Epithelial cell of prostate (primary cell): ENCODE measurements around the gene FUNDC2.

Experiments
- DNase-seq: peaks from one replicate; pipeline ENCODE4 v3.0.0-alpha.2; 2011; ENCODE audit warnings: low read depth, low spot score
- H3K27ac ChIP-seq: fragments of 450-650 bp; 2 replicates; pipeline ENCODE4 v1.5.1; 2017; ENCODE audit warnings: mild to moderate bottlenecking

FUNDC2 gene

DNA sequence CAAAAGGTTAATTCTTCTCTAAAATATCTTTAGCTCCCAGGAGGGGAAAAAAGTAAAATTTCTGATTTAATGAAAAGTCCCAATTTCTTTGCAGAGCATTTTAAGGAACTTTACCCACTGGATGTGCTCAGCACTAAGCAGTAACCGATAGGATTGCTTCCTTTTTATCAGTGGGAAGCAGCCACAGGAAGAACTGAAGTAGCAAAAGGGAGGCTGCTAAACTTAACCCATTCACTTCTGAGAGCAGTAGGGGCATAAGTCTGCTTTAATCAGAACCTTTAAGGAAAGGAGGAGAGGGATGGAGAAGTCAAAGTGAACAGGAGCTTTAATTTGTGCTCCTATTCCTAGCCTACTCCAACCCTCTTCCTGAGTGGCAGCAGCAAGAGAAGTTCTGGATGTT lies 4.1 kb upstream of the FUNDC2 start, which contains the start of gene F8:
TSS of gene F8 (minus strand) at position 139 of the 400 bp plus-strand sequence. CDS start 171 bp downstream, outside the sequence.
- no peak within 1 kb of the TSS for H3K27ac ChIP-seq
- DNase-seq, result no peak

DNA sequence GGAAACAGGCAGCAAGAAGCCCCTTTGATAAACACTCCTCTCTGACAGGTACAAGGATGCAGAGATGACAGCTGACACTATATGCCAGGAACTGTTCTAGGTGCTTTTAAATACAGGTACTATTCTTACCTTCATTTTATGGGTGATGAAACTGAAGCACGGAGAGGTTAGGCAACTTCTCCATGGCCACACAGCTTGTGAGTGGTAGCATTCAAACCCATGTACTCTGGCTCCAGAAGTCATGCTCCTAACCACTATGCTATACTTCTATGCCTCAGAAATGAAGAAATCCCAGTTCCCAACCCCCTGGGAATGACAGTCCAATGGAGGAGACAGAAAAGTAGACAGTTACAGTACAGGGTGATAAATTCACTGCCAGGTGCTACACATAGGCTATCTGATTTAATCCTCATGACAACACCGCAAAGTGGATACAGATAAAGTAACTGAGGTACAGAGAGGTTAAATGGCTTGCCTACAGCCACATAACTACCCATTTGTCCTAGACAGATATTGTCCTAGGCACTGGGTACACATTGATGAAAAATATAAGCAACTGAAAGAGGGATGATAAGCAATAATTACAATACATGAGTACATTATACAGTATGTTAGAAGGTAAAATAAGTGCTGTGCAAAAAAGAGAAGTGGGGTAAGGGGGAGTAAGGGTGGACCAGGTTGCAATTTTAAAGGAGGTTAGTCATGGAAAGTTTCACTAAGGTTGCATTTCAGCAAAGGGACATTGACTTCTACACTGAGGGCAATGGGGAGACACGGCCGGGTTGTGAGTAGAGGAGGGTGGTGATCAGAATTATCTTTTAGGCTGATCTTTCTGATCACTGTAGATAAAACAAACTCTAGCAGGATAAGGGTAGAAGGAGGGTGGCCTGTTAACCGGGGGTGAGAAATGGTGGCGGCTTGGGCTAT lies 2.5 kb upstream of the FUNDC2 start:
- H3K27ac ChIP-seq, result no peak overlapping the region
- DNase-seq, result no peak

DNA sequence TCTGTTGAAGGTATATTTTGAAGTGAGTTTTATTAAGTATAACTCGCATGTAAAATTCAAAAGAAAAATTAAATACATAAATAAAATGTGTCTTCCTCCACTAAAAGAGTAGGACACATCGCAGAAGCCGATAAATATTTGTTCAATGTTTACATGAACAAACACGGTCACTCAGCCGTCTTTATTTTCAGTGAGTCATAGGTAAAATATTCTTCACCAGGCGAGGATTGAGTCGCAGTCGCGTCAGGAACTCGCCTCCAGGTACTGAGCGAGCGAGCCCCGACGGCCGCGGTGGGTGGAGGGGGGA lies 271 bp upstream of the FUNDC2 start:
- H3K27ac ChIP-seq, result peak overlapping the region; percentile 91
- DNase-seq, result no peak

DNA sequence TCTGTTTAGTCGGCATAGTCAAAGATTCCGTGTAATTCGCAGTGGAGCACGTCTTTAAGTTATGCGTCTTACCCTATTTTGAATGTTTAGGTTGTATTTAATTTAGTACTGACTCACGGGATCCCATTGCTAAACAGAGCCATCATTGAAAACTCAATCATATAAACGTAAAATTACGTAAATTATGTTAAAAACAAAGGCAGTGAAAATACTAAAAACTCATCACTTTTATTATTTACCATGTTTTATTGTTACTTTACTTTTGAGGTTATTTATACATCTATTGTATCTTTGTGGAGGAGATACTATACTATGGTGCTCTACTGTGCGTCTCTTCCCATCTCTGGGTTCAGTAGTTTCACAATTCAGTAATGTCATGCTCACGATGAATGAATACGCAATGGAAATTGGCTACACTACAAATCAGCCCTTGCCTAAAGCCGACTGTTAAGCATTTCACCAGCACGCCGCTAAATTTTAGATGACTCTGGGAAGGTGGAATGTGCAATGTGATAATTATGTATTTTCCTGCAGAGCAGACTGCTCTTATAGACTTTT lies 944 bp downstream of the FUNDC2 start:
- peak overlapping the region; percentile 91 for H3K27ac ChIP-seq
- no peak for DNase-seq

DNA sequence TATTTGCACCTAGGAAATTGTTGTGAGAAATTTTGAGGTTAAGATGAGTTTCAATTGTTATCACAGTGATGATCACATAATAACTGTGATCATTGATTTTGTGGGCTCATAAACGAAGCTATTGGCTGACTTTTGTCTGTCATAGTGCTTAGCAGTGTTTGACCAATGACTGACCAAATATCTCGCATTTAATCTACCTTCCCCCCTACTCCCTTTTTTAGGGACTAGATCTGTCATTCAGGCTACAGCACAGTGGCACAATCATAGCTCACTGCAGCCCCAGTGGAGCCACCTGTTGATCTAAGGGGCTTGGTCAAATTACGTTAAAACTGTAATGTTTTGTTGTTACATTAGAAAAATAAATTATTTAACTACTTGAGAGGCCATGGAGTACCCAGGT lies 1.5 kb downstream of the FUNDC2 start:
- no peak for DNase-seq

GRCh38 chrX:155028877-155029291 lies 2.2 kb downstream of the FUNDC2 start:
- no peak overlapping the region for H3K27ac ChIP-seq
- no peak for DNase-seq

More for the DNA sequence above, 1.5 kb downstream of the FUNDC2 start:
- peak overlapping the region; percentile 91 for H3K27ac ChIP-seq

DNA sequence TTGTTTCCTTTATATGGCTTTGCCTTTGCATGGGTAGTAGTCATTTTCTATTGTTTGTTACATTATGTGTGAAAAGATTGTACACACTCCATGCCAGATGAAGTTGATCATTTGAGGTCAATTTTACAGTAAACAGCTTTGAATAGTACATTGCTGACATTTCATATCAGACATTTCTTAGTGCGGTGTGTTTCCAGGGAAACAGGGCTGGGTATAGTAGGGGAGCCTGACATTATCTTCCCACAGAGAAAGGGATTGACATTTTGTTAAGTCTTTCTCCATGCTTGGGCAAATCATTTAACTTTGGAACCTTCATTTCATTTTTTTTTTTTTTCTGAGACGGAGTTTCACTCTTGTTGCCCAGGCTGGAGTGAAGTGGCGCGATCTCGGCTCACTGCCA lies 5.0 kb downstream of the FUNDC2 start:
- no peak for DNase-seq
- H3K27ac ChIP-seq, result no peak overlapping the region

- no peak for DNase-seq
- H3K27ac ChIP-seq, result no peak overlapping the region
Measured at GRCh38 chrX:155035688-155036087, 9.0 kb downstream of the FUNDC2 start.

- no peak overlapping the region for H3K27ac ChIP-seq
- no peak for DNase-seq
Measured at GRCh38 chrX:155046129-155046810, 19.6 kb downstream of the FUNDC2 start.

GRCh38 chrX:155046811-155047528 lies 20.3 kb downstream of the FUNDC2 start:
- no peak for DNase-seq
- H3K27ac ChIP-seq, result no peak overlapping the region

GRCh38 chrX:155048977-155049619 lies 22.5 kb downstream of the FUNDC2 start:
- DNase-seq, result no peak
- no peak overlapping the region for H3K27ac ChIP-seq

- H3K27ac ChIP-seq, result no peak overlapping the region
- no peak for DNase-seq
Measured at GRCh38 chrX:155052738-155053498, 26.3 kb downstream of the FUNDC2 start.

GRCh38 chrX:155053656-155054055 lies 27.0 kb downstream of the FUNDC2 start:
- no peak overlapping the region for H3K27ac ChIP-seq
- no peak for DNase-seq

DNA sequence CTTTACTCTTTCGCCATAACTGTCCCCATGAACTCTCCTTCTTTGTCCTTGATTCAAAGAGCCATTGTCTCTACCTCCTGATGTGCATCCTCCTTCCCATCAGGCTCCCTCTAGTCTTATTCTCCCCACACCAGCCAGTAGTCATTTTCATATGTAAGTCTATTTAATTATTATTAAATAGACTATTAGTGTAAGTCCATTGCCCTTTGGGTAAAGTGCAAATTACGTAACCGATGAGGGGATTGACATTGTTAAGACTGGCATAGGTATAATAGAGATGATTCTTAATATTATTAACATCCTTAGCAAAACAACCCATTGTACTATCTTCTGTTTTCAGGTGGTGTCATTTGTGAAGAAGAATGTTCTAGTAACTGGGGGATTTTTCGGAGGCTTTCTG lies 27.6 kb downstream of the FUNDC2 start:
- no peak for DNase-seq
- no peak overlapping the region for H3K27ac ChIP-seq

GRCh38 chrX:155055494-155055893 lies 28.9 kb downstream of the FUNDC2 start:
- DNase-seq, result no peak
- H3K27ac ChIP-seq, result no peak overlapping the region

GRCh38 chrX:155056471-155056870 lies 29.8 kb downstream of the FUNDC2 start:
- no peak overlapping the region for H3K27ac ChIP-seq
- no peak for DNase-seq

- no peak overlapping the region for H3K27ac ChIP-seq
Measured at GRCh38 chrX:155056877-155057792, 30.5 kb downstream of the FUNDC2 start.

DNA sequence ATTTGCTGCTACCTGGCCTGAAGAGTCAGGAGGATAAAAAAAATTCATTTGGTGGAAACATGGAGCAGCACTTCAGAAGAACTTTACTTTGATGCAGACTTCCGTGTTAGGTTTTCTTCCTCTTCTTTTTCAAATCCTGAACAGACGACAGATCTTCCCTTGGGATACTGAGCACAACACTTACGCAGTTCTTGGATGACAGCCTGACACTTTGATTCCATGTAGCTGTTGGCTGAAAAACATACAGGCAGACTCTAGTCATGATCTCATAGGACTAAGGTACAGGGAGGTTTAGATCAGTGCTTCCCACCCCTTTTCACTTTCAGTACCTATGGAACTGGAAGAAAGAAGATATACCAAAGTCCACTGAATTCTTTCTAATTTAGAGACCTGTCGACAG lies 35.1 kb downstream of the FUNDC2 start:
- no peak for DNase-seq
- H3K27ac ChIP-seq, result no peak overlapping the region

More at GRCh38 chrX:155056877-155057792, 30.5 kb downstream of the FUNDC2 start:
- DNase-seq, result no peak
